ENCODE data around the gene NBPF1. TPM values are rescaled to one million over a fixed set of nuclear protein-coding genes. Genes with fewer than 3 reads are reported as not detected.
"Not testable (repeated sequence)": the region's sequence is repeated elsewhere in the genome, so short reads cannot be mapped to it uniquely, and the experiment has no call there.

The NBPF1 gene
- total RNA-seq, 1 donor from 2014 or later, result 5.2 TPM

DNA sequence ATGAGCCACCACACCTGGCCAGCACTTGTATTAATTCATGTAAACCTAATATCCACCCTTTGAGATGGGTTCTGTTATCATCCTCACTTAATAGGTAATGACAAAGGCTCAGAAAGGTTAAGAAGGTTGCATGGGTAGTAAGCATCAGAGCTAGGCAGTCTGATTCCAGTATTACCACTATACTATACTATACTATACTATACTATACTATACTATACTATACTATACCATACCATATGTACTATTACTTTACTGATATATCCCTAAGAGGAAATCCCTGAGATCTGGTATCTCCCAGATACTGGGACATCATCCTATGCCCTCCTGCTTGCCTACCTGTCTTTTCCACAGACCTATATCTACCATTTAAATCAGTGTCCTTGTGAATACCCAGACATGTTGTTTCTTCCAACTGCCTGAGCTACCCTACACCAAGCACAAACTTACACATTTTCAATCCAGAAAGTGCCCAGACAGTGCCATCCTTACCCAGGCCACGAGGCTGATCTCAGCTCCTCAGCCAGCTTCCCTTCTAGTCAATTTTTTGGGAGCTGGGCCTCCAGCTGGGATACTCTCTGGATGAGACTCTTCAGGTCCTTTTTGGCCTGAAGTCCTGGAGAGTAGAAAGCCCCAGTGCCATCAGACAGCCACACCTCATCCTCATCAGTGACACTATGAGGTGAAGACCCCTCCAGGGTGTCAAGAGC lies 63.0 kb downstream of the NBPF1 start:
- H3K4me3 Mint-ChIP-seq (ENCODE audit: low read depth); H3K27ac Mint-ChIP-seq; intact Hi-C loops (cut with micrococcal nuclease); H3K27me3 Mint-ChIP-seq (ENCODE audit: low read depth); H3K9me3 Mint-ChIP-seq; H3K4me1 Mint-ChIP-seq (ENCODE audit: low read depth); DNase-seq (ENCODE audit: low spot score); H3K36me3 Mint-ChIP-seq (ENCODE audit: low read depth): not testable (repeated sequence)

DNA sequence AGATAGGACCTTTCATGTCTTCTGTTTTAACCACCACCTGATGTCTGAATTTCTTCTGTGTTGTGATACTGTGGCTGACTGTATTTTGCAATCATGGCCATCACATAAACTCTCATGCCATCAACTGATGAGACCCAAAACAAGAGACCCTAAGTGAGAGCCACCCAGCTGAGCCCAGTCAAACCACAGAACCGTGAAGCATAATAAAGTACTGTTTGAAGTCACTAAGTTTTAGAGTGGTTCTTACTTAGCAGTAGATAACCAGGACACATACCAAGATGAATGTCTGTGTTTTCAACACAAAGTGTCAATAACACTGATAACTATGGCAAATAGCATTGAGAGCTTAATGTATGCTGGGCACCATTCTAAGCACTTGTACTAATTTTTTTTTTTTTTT lies 63.8 kb downstream of the NBPF1 start:
- not testable (repeated sequence) for H3K36me3 Mint-ChIP-seq (ENCODE audit: low read depth); DNase-seq (ENCODE audit: low spot score); H3K27ac Mint-ChIP-seq; H3K4me3 Mint-ChIP-seq (ENCODE audit: low read depth); H3K4me1 Mint-ChIP-seq (ENCODE audit: low read depth); H3K27me3 Mint-ChIP-seq (ENCODE audit: low read depth); H3K9me3 Mint-ChIP-seq
- intact Hi-C loops (cut with micrococcal nuclease), result loop anchor here (10.0 kb wide), 1 partner anchor 175 kb away; no protein-coding TSS in a partner anchor

DNA sequence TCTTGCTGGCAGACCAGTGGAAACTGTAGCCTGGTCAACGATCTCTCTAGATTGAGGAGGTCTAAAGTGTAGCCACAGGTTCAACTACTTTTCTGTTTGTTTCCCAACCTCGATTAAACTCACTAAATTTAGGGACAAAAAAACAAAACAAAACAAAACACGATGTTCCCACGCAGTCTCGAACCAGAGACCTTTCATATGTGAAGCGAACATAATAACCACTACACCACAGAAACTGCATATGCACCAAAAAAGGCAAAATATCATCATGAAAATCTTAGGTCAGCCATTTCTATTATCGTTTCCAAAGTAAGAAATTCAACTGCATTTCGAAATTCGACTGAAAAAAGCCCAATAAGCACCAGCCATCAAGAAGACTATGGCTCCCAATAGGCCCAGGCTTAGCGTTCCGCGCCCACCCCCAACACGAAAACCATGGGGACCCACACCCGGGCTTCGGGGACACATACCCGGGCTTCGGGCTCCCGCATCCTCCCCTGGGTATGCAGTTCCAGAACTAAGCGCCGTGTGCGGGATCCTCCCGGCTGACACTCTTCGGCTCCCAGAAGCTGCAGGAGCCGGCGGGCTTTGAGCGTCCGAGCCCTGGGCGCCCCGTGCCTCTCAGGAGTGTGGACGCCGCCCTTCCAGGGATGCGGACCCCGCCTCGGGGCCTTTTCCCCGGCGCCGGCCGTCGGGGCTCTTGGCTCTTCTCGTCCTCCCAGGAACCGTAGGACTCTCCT lies 65.7 kb downstream of the NBPF1 start:
- not testable (repeated sequence) for H3K27ac Mint-ChIP-seq; H3K4me3 Mint-ChIP-seq (ENCODE audit: low read depth); H3K4me1 Mint-ChIP-seq (ENCODE audit: low read depth); H3K36me3 Mint-ChIP-seq (ENCODE audit: low read depth); DNase-seq (ENCODE audit: low spot score); H3K9me3 Mint-ChIP-seq
- intact Hi-C loops (cut with micrococcal nuclease), result loop anchor here (10.0 kb wide), 1 partner anchor 177 kb away; no protein-coding TSS in a partner anchor
- peaks cover 12% of the 10 kb centered on the region for H3K27me3 Mint-ChIP-seq (ENCODE audit: low read depth)

DNA sequence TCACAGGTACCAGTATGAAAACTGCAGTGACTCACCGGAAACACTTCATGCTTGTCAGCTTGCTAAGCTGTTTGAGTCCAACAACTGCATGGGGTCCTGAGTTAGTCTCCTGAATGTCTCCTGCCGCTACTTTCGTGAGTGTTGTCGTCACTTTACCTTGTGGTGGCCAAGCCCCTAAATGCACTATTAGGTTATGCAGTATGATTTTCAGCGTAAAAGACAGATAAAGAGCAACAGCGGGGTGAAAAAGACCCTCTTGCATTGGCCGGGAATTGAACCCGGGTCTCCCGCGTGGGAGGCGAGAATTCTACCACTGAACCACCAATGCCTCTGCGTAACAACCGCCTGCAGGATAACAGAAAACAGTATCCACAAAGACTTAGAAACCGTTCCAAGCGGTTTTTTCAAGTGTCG lies 67.7 kb downstream of the NBPF1 start:
- H3K27ac Mint-ChIP-seq; H3K4me1 Mint-ChIP-seq (ENCODE audit: low read depth); H3K4me3 Mint-ChIP-seq (ENCODE audit: low read depth); DNase-seq (ENCODE audit: low spot score); H3K36me3 Mint-ChIP-seq (ENCODE audit: low read depth); H3K9me3 Mint-ChIP-seq: not testable (repeated sequence)
- intact Hi-C loops (cut with micrococcal nuclease), result loop anchor here (10.0 kb wide), 1 partner anchor 179 kb away; no protein-coding TSS in a partner anchor
- H3K27me3 Mint-ChIP-seq (ENCODE audit: low read depth), result peaks cover 17% of the 10 kb centered on the region

DNA sequence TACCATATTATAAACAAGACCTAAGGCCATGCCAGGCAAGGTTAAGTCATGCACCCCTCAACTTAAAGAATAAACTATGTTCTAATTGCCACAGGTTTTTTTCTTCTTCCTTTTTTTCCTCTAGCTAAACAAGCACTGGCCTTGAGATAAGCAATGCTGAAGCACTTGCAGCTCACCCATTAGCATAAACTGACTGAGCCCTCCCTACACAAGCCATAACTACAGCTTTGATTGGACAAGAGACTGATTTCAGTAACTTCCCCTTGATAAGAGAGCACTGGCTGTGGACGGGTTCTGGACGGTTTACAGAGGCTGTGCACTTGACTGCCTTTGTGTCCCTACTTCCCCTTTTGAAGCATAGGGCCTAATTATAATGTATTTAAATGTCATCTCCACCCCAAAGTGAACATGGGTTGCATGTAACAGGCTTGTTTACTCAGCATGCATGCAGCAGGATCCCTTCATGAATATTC lies 72.9 kb downstream of the NBPF1 start:
- H3K9me3 Mint-ChIP-seq; H3K36me3 Mint-ChIP-seq (ENCODE audit: low read depth); H3K4me3 Mint-ChIP-seq (ENCODE audit: low read depth); H3K4me1 Mint-ChIP-seq (ENCODE audit: low read depth); DNase-seq (ENCODE audit: low spot score); H3K27ac Mint-ChIP-seq: not testable (repeated sequence)
- H3K27me3 Mint-ChIP-seq (ENCODE audit: low read depth), result peaks cover 31% of the 10 kb centered on the region
- intact Hi-C loops (cut with micrococcal nuclease), result loop anchor here (10.0 kb wide), 1 partner anchor 184 kb away; no protein-coding TSS in a partner anchor

DNA sequence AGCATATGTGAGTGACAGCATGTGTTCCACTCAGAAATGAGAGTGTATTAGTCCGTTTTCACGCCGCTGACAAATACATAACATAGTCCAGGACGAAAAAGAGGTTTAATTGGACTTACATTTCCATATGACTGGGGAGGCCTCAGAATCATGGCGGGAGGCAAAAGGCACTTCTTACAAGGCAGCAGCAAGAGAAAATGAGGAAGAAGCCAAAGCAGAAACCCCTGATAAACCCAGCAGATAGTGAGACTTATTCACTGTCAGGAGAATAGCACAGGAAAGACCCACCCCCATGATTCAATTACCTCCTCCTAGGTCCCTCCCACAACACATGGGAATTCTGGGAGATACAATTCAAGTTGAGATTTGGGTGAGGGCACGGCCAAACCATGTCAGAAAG lies 75.8 kb downstream of the NBPF1 start:
- DNase-seq (ENCODE audit: low spot score); H3K27ac Mint-ChIP-seq; H3K4me3 Mint-ChIP-seq (ENCODE audit: low read depth); H3K9me3 Mint-ChIP-seq; H3K36me3 Mint-ChIP-seq (ENCODE audit: low read depth); intact Hi-C loops (cut with micrococcal nuclease); H3K4me1 Mint-ChIP-seq (ENCODE audit: low read depth): not testable (repeated sequence)
- peaks cover 41% of the 10 kb centered on the region for H3K27me3 Mint-ChIP-seq (ENCODE audit: low read depth)

DNA sequence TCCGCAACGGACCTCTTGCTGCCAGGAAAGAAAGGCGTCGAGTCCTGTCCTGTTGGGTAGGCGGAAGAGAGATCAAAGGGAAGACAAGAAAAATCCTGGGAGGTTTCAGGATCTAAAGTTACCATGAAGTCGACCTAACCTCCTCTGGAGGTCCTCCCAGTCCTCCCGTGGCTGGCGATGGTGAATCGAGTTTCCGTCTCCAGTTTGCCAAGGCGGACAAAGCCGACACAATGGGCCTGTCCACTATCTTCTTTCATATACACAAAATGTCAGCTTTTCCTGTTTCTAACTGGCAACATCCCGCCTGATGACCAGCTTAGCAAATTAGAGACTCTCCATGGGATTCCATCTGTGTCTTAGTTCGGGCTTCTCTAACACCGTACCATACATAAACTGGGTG lies 76.6 kb downstream of the NBPF1 start:
- intact Hi-C loops (cut with micrococcal nuclease); H3K36me3 Mint-ChIP-seq (ENCODE audit: low read depth); H3K27ac Mint-ChIP-seq; H3K4me3 Mint-ChIP-seq (ENCODE audit: low read depth); H3K9me3 Mint-ChIP-seq; DNase-seq (ENCODE audit: low spot score); H3K4me1 Mint-ChIP-seq (ENCODE audit: low read depth): not testable (repeated sequence)
- peaks cover 47% of the 10 kb centered on the region for H3K27me3 Mint-ChIP-seq (ENCODE audit: low read depth)

DNA sequence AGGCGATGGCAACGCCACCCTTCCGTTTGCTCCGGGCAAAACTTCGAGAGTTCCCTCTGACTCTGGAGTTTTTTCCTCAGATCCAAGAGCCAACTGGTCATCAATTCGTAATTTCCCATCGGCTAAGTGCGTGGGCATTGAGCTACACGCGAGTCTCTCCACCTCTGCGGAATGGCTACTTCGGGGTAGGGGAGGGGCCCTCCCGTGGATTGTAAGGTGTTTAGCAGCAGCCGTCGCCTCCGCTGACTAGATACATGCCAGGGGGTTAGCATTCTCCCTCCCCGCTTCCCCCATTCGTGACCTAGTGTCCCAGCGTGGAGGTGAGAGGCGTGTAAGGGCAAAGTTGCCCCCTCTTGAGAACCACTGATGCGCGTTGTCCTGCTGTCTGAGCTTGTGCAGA lies 77.5 kb downstream of the NBPF1 start:
- DNase-seq (ENCODE audit: low spot score); H3K9me3 Mint-ChIP-seq; H3K27ac Mint-ChIP-seq; H3K4me3 Mint-ChIP-seq (ENCODE audit: low read depth); intact Hi-C loops (cut with micrococcal nuclease); H3K36me3 Mint-ChIP-seq (ENCODE audit: low read depth); H3K4me1 Mint-ChIP-seq (ENCODE audit: low read depth): not testable (repeated sequence)
- peaks cover 46% of the 10 kb centered on the region for H3K27me3 Mint-ChIP-seq (ENCODE audit: low read depth)

DNA sequence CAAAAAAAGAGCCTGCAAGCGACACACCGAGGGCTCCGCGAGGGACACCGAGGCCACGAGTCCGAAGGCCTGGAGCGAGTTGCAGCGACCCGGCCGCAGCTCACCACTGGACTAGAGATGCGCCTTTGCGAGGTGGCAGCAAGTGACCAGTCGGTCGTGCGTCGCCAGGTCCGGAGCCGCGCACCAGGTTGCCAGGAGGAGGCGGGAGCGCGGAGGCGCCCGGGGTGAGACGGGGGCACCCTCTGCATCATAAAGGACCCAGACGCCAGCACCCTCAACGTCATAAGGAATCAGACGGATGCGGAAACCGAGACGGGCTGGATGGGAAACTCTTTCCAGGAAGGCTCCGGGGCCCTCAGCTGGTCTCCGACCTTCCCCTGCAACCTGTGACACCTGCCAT lies 77.9 kb downstream of the NBPF1 start:
- H3K9me3 Mint-ChIP-seq; intact Hi-C loops (cut with micrococcal nuclease); H3K27ac Mint-ChIP-seq; H3K36me3 Mint-ChIP-seq (ENCODE audit: low read depth); H3K4me3 Mint-ChIP-seq (ENCODE audit: low read depth); H3K4me1 Mint-ChIP-seq (ENCODE audit: low read depth); DNase-seq (ENCODE audit: low spot score): not testable (repeated sequence)
- peaks cover 46% of the 10 kb centered on the region for H3K27me3 Mint-ChIP-seq (ENCODE audit: low read depth)

DNA sequence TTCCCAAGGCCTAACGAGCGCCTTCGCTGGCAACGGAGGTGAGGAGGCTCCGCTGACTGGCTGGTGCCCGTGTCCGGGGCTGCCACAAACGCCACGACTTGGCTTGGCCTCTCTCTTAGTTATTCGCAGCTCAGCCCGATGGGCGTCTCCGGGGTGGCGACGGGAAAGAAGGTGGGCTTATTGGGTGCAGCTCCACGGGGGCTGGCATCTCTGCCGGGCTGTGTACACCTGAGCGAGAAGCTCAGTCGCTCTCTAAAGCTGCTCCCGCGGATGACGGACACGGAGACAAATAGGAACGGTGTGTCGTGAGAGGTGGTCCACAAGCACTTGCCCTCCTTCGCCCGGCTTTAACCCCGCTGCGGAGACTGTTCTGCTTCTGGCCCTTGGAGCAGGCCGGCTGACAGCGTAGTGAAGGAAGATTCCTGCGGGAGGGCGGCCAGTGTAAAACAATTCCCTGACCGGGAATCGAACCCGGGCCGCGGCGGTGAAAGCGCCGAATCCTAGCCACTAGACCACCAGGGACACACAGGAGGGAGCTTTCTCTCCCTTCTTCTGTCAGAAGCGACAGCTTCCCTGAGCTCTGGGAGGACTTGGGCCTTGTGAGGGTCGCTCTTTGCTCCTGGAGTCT lies 78.4 kb downstream of the NBPF1 start:
- H3K9me3 Mint-ChIP-seq; H3K27ac Mint-ChIP-seq; DNase-seq (ENCODE audit: low spot score); H3K36me3 Mint-ChIP-seq (ENCODE audit: low read depth); H3K4me1 Mint-ChIP-seq (ENCODE audit: low read depth); intact Hi-C loops (cut with micrococcal nuclease): not testable (repeated sequence)
- H3K4me3 Mint-ChIP-seq (ENCODE audit: low read depth), result peak overlapping the region; percentile 30
- peaks cover 45% of the 10 kb centered on the region for H3K27me3 Mint-ChIP-seq (ENCODE audit: low read depth)

DNA sequence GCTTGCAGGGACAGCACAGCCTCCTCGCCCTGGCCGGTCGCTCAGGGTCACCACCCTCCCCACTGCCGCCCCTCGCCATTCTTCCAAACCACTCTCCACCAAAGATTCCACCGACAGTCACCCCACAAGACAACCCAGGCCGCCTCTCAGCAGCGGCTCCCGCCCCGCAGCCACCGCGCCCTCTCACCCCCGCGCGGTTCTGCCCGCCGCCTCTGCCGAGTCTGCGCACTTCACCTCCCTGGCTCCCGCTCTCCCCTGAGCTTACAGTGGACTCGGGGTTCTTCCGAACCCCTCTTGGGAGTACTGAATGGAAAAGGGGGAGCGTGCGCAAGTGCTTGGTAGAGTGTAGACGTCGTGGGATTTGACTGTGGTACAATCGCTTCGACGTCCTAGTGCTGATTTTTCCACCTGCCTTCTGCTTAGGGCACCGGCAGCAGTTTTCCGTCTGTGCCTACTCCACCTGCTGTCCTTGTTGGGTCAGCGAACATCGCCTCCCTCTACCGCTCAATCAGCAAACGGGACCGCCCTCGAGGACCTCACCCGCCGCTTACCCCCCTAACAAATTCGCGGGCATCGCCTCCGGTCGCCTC lies 79.0 kb downstream of the NBPF1 start:
- H3K9me3 Mint-ChIP-seq; DNase-seq (ENCODE audit: low spot score); intact Hi-C loops (cut with micrococcal nuclease); H3K4me1 Mint-ChIP-seq (ENCODE audit: low read depth); H3K36me3 Mint-ChIP-seq (ENCODE audit: low read depth); H3K4me3 Mint-ChIP-seq (ENCODE audit: low read depth); H3K27ac Mint-ChIP-seq: not testable (repeated sequence)
- H3K27me3 Mint-ChIP-seq (ENCODE audit: low read depth), result peaks cover 45% of the 10 kb centered on the region

DNA sequence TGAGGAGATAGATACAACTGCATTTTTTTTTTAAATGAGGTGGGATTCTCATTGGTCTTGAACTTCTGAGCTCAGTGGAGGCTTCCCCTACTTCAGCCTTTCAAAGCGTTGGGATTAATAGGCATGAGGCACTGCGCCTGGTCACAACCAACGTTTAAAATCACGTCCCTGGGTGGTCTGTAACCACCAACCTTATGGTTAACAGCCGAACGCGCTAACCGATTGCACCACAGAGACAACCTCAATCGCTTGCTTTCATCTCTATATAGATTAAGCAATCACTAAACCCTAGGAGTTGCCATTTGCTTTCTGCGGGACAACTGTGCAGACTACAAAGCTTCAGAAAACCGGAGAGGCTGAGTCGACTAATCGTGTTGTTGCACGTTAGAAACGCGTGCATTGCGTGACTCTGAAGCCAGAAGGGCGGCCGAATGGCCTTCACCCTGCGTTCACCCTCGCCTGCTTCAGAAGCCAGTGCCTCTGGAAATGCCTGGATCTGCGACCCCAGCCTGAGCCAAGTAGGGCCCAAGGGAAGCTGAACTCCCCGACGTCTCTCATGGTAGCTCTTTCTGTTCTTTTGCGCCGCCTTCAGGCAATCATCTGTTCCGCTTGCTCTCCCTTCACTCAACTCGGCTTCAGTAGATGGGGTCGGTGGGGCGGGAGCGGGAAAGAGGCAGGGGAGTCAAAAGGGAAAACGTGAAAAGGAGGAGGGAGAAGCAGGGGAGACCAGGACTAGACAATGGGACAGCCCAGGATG lies 81.0 kb downstream of the NBPF1 start:
- intact Hi-C loops (cut with micrococcal nuclease); H3K4me1 Mint-ChIP-seq (ENCODE audit: low read depth); H3K4me3 Mint-ChIP-seq (ENCODE audit: low read depth); H3K9me3 Mint-ChIP-seq; H3K36me3 Mint-ChIP-seq (ENCODE audit: low read depth); H3K27ac Mint-ChIP-seq; DNase-seq (ENCODE audit: low spot score): not testable (repeated sequence)
- H3K27me3 Mint-ChIP-seq (ENCODE audit: low read depth), result peaks cover 48% of the 10 kb centered on the region
